NCI-H146 treated with DMSO at 0.1 percent for 48 hours (cell line): ENCODE data around the gene SEMA4D.
A peak's percentile ranks its signal among the peaks of the same experiment; 100 is the strongest.
"Not testable (repeated sequence)": the region's sequence is repeated elsewhere in the genome, so short reads cannot be mapped to it uniquely, and the experiment has no call there.

Experiments used
- DNase-seq: peaks from one replicate; lab custom pipeline; 2025; ENCODE audit not compliant: unreplicated experiment; lab: John Stamatoyannopoulos, UW

The SEMA4D gene

DNA sequence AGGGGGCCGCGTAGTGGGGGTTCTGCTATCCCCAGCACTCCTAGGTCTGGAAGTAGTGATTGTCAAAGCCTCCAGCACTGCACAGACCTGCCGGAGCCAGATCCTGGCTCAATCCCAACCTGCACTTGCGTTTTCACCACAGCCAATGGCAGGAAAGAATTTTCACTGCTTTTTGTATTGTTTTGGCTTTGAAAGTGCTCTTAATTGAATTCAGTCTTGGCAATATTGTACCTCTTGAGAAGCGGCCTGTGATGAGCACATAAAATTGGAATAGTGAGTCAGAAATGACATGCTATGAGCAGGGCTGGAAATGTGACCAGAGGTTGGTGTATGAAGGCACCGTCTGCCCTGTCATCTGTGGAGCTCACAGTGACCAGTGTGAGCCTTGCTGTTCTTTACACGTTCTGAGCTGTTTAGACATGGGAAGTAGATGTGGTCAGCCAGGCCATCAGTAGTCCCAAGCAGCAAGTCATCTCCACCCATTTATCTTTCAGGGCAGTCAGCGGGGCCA, 138.1 kb downstream of the SEMA4D start:
- DNase-seq: no peak

DNA sequence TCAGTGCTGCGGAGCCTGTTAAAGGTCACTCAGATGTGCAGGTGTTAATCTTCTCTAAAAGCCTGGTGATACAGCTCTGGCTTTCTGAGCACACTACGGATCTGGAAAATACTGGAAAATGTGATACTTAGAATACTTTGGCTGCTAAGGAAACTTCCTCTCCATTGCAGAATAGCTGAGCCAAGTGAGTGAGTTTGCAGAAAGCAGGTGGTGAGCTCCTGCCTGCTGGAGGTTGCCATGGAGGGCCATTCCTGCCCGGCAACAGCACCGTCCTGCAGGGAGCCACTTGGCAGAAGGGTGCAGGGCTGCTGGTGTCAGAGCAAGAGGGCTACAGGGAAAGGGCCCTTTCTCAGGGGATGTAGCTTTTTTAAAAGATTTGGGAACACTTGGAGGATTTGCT, 138.9 kb downstream of the SEMA4D start:
- DNase-seq: peak; percentile 7

GRCh38 chr9:89358376-89358916, 139.5 kb downstream of the SEMA4D start:
- DNase-seq: no peak

DNA sequence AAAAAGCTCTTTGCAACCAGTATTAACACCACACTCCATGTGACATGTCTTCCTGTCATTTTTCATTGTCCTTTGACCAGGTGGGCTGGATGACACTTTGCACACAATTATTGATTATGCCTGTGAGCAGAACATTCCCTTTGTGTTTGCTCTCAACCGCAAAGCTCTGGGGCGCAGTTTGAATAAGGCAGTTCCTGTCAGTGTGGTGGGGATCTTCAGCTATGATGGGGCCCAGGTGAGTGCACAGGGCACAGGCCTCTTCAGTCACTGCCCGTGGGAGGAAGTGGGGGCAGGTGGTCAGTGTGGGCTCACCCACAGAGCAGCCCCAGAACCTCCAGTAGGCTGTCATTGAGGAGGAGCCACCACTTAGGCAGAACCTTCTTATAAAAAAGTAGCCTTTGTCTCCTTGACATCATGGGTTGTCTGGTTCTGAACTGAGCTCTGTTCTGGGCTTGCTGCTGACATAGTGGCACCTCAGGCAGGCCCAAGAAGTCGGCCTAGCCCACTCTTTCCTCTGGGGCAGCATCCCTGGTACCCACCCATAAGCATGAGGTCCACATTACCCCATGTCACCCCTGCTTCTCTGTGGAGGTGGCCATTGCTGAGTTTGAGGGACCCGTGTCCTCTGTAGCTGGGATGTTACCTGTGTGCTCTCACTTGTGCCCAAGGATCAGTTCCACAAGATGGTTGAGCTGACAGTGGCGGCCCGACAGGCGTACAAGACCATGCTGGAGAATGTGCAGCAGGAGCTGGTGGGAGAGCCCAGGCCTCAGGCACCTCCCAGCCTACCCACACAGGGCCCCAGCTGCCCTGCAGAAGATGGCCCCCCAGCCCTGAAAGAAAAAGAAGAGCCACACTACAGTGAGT, 140.3 kb downstream of the SEMA4D start:
- DNase-seq: peak; percentile 88

DNA sequence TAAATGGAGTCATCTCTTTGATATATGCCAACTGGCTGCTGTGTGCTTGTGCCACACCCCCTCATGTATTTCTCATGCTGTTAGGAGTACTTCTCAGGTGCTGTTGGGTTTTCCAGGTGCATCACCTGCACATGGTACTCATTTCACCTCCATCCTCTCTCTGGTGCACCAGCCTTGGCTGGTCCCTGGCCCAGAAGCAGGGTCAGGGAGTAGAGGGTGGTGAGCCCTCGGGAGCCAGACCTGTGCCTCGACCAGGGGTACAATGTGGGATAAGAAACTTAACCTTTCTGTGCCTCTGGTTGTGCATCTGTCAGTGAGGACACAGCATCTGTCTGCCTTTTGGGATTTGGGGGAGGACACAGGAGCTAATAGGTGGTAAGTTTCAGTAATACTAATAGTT, 141.1 kb downstream of the SEMA4D start:
- DNase-seq: no peak

DNA sequence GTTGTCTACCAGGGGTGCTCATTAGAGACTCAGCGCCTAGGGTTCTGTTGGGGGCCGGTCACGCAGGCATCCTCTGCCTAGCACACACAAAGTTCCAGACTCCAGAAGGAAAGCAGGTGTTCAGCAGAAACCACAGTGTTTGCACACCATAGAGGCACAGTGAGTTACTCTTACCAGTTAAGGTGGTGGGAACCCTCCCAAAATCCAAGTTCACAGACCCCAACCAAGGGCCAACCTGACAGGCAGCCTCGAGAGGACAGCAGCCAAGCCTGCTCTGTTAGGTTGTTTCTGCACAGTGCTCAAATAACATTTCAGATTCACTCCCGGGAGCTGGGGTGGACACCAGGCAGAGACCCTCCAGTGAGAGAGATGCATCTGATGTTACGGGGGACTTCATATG, 143.4 kb downstream of the SEMA4D start:
- no peak for DNase-seq

DNA sequence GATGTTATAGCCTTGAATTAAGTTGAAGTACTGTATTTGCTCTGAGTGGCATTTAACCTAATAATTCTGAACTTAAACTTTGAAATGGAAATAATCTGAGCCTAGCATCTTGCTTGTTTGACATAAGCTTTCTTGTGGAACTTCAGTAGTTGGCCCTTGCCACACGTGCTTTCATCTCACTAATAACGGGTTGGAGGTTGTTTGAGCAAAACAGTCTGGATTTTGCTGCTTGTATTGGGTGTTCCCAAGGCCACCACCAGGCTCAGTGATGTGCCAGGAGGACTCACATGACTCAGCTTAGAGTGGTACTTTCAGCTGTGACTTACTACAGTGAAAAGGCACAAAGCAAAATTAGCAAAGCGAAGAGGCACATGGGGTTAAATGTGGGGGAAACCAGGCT, 143.9 kb downstream of the SEMA4D start:
- no peak for DNase-seq

- DNase-seq: no peak
Observed at GRCh38 chr9:89352874-89353649, 144.9 kb downstream of the SEMA4D start.

DNA sequence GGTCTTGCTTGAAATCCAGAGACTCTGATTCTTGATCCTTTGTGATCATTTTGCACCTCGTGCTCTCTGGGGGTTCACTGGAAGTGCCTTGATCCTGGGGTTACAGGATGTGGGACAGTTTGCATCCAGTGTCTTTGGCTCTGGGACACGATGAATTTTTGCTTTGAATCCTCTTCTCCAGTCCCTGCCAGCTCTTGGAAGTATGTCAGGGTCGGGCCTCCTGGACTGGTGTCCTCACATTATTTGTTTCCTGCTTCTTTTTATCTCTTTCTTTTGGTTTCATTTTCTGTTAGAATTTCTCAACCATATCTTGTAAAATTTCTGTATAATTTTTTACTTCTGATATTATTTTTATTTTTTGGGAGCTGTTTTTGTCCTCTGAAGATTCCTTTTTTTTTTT, 145.5 kb downstream of the SEMA4D start:
- no peak for DNase-seq

- no peak for DNase-seq
Observed at GRCh38 chr9:89351584-89352300, 146.2 kb downstream of the SEMA4D start.

GRCh38 chr9:89350988-89351557, 146.8 kb downstream of the SEMA4D start:
- no peak for DNase-seq

DNA sequence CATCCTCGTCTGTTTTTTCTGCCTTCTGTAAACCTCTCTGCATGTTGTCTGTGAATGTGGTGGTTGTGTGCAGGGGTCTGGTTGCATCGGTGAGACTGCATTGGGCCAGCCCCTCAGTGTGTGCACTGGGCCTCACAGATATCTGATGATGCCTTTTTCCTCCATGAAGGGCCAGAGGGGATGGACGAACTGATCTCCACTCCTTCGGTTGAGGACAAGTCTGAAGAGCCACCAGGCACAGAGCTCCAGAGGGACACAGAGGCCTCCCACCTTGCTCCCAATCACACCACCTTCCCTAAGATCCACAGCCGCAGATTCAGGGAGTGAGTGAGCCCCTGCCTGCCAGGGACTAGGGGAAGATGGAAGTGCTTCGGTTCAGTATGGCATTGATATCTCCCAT, 148.3 kb downstream of the SEMA4D start:
- no peak for DNase-seq

DNA sequence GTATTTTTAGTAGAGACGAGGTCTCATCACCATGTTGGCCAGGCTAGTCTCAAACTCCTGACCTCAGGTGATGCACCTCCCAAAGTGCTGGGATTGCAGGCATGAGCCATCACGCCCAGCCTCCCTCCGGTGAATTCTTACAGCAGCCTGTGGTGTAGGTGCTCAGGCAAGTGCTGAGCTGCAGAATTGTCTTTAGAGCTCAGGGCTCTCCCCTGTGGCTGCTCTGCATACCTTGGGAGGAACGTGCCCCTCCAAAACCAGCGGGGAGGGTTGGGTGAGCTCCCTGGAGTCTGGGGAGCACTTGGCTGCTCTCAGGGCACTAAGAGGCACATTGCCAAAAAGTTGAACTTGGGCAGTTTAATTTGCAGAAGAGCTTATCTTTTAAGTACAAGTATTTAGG, 150.3 kb downstream of the SEMA4D start:
- no peak for DNase-seq

GRCh38 chr9:89346696-89347095, 151.2 kb downstream of the SEMA4D start:
- DNase-seq: no peak

- DNase-seq: no peak
Observed at GRCh38 chr9:89345476-89345875, 152.4 kb downstream of the SEMA4D start.

DNA sequence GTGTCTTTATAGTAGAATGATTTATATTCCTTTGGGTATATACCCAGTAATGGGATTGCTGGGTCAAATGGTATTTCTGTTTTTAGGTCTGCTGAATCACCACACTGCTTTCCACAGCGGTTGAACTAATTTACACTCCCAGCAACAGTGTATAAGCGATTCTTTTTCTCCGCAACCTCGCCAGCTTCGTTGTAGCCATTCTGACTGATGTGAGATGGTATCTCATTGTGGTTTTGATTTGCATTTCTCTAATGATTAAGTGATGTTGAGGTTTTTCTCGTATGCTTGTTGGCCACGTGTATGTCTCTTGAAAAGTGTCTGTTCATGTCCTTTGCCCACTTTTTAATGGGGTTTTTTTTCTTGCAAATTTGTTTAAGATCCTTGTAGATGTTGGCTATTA, 154.1 kb downstream of the SEMA4D start:
- not testable (repeated sequence) for DNase-seq

- no peak for DNase-seq
Observed at GRCh38 chr9:89342948-89343347, 155.0 kb downstream of the SEMA4D start.

GRCh38 chr9:89342213-89342612, 155.7 kb downstream of the SEMA4D start:
- no peak for DNase-seq

DNA sequence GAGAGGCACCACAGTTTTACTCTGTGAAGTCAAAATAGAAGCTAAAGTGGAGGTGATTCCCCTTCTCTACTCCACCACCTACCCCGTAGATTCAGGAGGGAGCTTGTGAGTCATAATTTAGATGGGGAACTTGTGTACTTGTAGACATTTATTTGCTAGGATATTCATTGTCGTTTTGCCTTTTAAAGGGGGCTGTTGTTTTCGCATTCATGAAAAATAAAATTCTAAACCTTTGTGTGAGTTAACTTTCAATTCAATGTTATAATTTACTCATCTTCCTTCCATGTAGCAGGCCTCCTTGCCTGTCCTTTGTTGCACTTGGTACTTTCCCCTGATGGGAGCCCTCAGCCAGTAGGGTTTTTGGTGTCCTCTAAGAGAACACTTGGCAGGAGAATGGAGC, 157.6 kb downstream of the SEMA4D start:
- no peak for DNase-seq

GRCh38 chr9:89339807-89340206, 158.1 kb downstream of the SEMA4D start:
- no peak for DNase-seq

DNA sequence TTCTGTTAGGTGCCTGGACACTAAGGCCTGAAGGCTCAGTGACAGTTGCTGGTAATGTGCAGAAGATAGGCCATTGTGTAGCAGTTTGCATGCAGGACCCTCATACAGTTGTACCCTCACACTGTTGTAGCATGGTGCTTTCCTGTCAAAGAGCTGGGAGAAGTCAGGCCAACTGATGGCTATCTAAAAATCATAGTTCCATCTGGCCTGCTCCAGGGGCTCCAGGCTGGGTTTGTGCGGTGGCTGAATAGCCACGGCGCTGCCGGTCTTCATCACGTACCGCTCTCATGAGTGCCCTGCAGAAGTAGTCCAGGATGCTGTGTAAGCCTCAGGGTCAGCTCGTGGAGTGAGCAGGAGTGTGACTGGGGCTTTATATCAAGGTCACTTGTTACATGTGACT, 167.4 kb downstream of the SEMA4D start:
- DNase-seq: no peak
